Measurements from ENCODE around the gene TRDMT1. TPM values are rescaled to one million over a fixed set of nuclear protein-coding genes. Genes with fewer than 3 reads are reported as not detected.

TRDMT1 gene
- total RNA-seq, 1 donor from 2014 or later: 9.0 TPM

- TF ChIP-seq CTCF (conservative IDR thresholded peaks at IDR 0.05): no peak
- no peak overlapping the region for H3K4me3 Mint-ChIP-seq
- no peak for DNase-seq (ENCODE audit: extremely low spot score, unreplicated experiment)
- peaks cover 14% of the 10 kb centered on the region for H3K4me1 Mint-ChIP-seq (ENCODE audit: unreplicated experiment)
- peaks cover 11% of the 10 kb centered on the region for H3K9me3 Mint-ChIP-seq
- peaks cover 6% of the 10 kb centered on the region for H3K36me3 Mint-ChIP-seq
- H3K27me3 Mint-ChIP-seq: no peaks in the 10 kb centered on the region
- no peak overlapping the region for H3K27ac Mint-ChIP-seq
Observed at GRCh38 chr10:17190602-17191001, 10.9 kb downstream of the TRDMT1 start.

- H3K4me3 Mint-ChIP-seq: no peak overlapping the region
- H3K27me3 Mint-ChIP-seq: no peaks in the 10 kb centered on the region
- TF ChIP-seq CTCF (conservative IDR thresholded peaks at IDR 0.05): no peak
- H3K27ac Mint-ChIP-seq: peak overlapping the region; percentile 21
- no peak for DNase-seq (ENCODE audit: extremely low spot score, unreplicated experiment)
- H3K36me3 Mint-ChIP-seq: no peaks in the 10 kb centered on the region
- H3K9me3 Mint-ChIP-seq: peaks cover 2% of the 10 kb centered on the region
- H3K4me1 Mint-ChIP-seq (ENCODE audit: unreplicated experiment): peaks cover 14% of the 10 kb centered on the region
Observed at GRCh38 chr10:17188644-17189172, 12.8 kb downstream of the TRDMT1 start.

DNA sequence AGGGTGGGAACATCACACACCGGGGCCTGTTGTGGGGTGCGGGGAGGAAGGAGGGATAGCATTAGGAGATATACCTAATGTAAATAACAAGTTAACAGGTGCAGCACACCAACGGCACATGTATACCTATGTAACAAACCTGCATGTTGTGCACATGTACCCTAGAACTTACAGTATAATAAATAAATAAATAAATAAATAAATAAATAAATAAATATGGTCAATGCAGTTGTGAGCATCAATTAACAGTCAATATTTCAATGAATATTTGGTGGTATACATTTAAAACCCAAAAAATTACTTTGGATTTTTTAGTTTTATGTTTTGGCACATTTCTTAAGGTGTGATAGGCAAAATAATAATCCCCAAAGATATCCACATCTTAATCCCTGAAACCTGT lies 15.6 kb downstream of the TRDMT1 start:
- H3K27me3 Mint-ChIP-seq: no peaks in the 10 kb centered on the region
- H3K4me3 Mint-ChIP-seq: no peak overlapping the region
- H3K9me3 Mint-ChIP-seq: no peaks in the 10 kb centered on the region
- no peak for DNase-seq (ENCODE audit: extremely low spot score, unreplicated experiment)
- TF ChIP-seq CTCF (conservative IDR thresholded peaks at IDR 0.05): no peak
- peaks cover 22% of the 10 kb centered on the region for H3K4me1 Mint-ChIP-seq (ENCODE audit: unreplicated experiment)
- H3K27ac Mint-ChIP-seq: no peak overlapping the region
- H3K36me3 Mint-ChIP-seq: no peaks in the 10 kb centered on the region

GRCh38 chr10:17183110-17183509 lies 18.4 kb downstream of the TRDMT1 start:
- Mint-ChIP-seq H3K4me1 (ENCODE audit: unreplicated experiment) (peaks cover 21% of the 10 kb centered on the region), H3K27ac (no peak overlapping the region), H3K9me3 (no peaks in the 10 kb centered on the region), H3K36me3 (no peaks in the 10 kb centered on the region), H3K27me3 (no peaks in the 10 kb centered on the region), H3K4me3 (no peak overlapping the region)
- peak; percentile 67 for TF ChIP-seq CTCF (conservative IDR thresholded peaks at IDR 0.05)
- no peak for DNase-seq (ENCODE audit: extremely low spot score, unreplicated experiment)

DNA sequence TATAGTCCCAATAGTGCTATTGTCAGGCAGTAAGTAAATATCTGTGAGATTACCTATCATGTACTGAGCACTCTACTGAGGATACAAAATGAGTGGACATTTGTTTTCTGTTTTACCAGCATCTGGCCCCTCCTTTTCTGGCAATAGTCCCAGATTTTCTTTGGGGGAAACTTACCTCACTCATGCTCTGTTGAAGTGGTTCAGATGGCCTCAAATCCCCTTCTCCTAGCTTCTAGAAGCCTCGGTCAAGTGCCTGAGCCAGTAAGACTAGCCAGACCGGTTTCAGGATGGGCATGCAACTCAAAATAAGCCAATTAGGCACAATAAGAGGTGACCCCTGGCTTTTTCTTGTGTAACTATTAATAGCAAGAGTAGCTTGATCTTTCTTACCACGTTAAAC lies 19.7 kb downstream of the TRDMT1 start:
- TF ChIP-seq CTCF (conservative IDR thresholded peaks at IDR 0.05): no peak
- no peaks in the 10 kb centered on the region for H3K27me3 Mint-ChIP-seq
- H3K4me3 Mint-ChIP-seq: peak overlapping the region; percentile 10
- no peaks in the 10 kb centered on the region for H3K36me3 Mint-ChIP-seq
- H3K9me3 Mint-ChIP-seq: no peaks in the 10 kb centered on the region
- DNase-seq (ENCODE audit: extremely low spot score, unreplicated experiment): no peak
- H3K27ac Mint-ChIP-seq: no peak overlapping the region
- peaks cover 20% of the 10 kb centered on the region for H3K4me1 Mint-ChIP-seq (ENCODE audit: unreplicated experiment)

DNA sequence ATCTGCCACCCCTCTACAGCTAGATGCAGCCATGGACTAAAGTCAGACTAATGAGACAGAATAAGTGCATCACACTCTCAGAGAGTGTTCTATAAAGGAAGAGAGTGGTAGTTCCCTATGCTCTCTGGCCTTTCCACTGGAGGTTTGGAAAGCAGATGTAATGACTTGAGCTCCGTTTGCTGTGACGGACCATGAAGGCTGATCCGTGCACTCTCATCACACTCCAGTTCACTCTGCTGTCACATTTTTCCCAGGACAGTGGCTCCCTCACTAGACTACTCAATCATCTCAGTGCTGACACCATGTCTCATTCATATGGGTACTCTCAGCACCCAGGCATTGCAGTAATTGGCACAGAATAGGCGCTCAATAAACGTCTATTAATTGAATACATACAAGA lies 20.4 kb downstream of the TRDMT1 start:
- no peak for TF ChIP-seq CTCF (conservative IDR thresholded peaks at IDR 0.05)
- Mint-ChIP-seq H3K9me3 (no peaks in the 10 kb centered on the region), H3K36me3 (no peaks in the 10 kb centered on the region), H3K4me3 (no peak overlapping the region), H3K27ac (no peak overlapping the region), H3K4me1 (ENCODE audit: unreplicated experiment) (peaks cover 20% of the 10 kb centered on the region), H3K27me3 (no peaks in the 10 kb centered on the region)
- DNase-seq (ENCODE audit: extremely low spot score, unreplicated experiment): no peak
